Caco-2 (cell line): ENCODE measurements around the gene UCP3. TPM values are rescaled to one million over a fixed set of nuclear protein-coding genes. Genes with fewer than 3 reads are reported as not detected.

Experiments
- BruUV-seq: library from RNA; stranded (reverse); fragments of 400-500 nt; replicated peaks from 2 replicates; lab custom pipeline; 2021; lab: Mats Ljungman, UMichigan
- CTCF ChIA-PET: fragments of 300-600 bp; sonication (Branson Sonifier 250); formaldehyde crosslinking; loops from one replicate; lab custom pipeline; 2022; ENCODE audit warnings: antibody characterized with exemption; lab: Charles Lee
- POLR2A ChIA-PET: fragments of 300-600 bp; sonication (Branson Sonifier 250); formaldehyde crosslinking; loops from one replicate; lab custom pipeline; 2022; ENCODE audit warnings: antibody characterized with exemption; lab: Charles Lee
- DNase-seq, 2 experiments: peaks; one replicate each; pipeline versions ENCODE4 v3.0.0 to v3.0.0-alpha.2; 2020 to 2022
- H3K27me3 ChIP-seq: replicated peaks from 2 replicates; pipeline ENCODE4 v1.6.0; 2011; ENCODE audit warnings: low read length; ENCODE audit not compliant: control insufficient read depth, insufficient read depth
- H3K36me3 ChIP-seq: 2 replicates; pipeline ENCODE4 v1.5.1; 2011; ENCODE audit warnings: low read length; ENCODE audit not compliant: control insufficient read depth, insufficient read depth
- H3K4me1 ChIP-seq: fragments of 250-450 bp; sonication (Bioruptor Pico); 2 replicates; pipeline ENCODE4 v1.5.1; 2020; ENCODE audit warnings: mild to moderate bottlenecking
- H3K4me3 ChIP-seq: 2 replicates; pipeline ENCODE4 v1.5.1; 2011; ENCODE audit warnings: low read depth, mild to moderate bottlenecking, control low read depth, low read length
- H3K9me3 ChIP-seq: fragments of 250-450 bp; sonication (Bioruptor Pico); 2 replicates; pipeline ENCODE4 v1.5.1; 2020; ENCODE audit warnings: mild to moderate bottlenecking, moderate library complexity
- H3K27ac Mint-ChIP-seq: one replicate; pipeline ENCODE4 v1.8.0; 2022; ENCODE audit warnings: mixed read lengths; ENCODE audit not compliant: unreplicated experiment
- H3K27me3 Mint-ChIP-seq: one replicate; pipeline ENCODE4 v1.8.0; 2022; ENCODE audit warnings: mixed read lengths; ENCODE audit not compliant: insufficient read depth, unreplicated experiment
- H3K36me3 Mint-ChIP-seq: one replicate; pipeline ENCODE4 v1.8.0; 2022; ENCODE audit warnings: mild to moderate bottlenecking, mixed read lengths; ENCODE audit not compliant: insufficient read depth, unreplicated experiment
- H3K4me1 Mint-ChIP-seq: one replicate; pipeline ENCODE4 v1.8.0; 2022; ENCODE audit warnings: low read depth, mixed read lengths; ENCODE audit not compliant: unreplicated experiment
- H3K4me3 Mint-ChIP-seq: one replicate; pipeline ENCODE4 v1.8.0; 2022; ENCODE audit warnings: mild to moderate bottlenecking, moderate library complexity, mixed read lengths; ENCODE audit not compliant: unreplicated experiment
- H3K9me3 Mint-ChIP-seq: one replicate; pipeline ENCODE4 v1.8.0; 2022; ENCODE audit warnings: mixed read lengths; ENCODE audit not compliant: unreplicated experiment
- CTCF ChIP-seq, 2 experiments: fragments of 200-600 bp in 1 of 2; IDR thresholded peaks; 1 replicate in 1 of 2; 2 replicates in 1 of 2; pipeline versions ENCODE4 v1.5.1 to v1.8.0; 2011 to 2022; ENCODE audit warnings: antibody characterized with exemption in 1 of 2, control low read depth in 1 of 2, inconsistent platforms in 1 of 2, low read depth in 1 of 2, low read length in 1 of 2, mild to moderate bottlenecking in 1 of 2, moderate library complexity in 1 of 2; ENCODE audit not compliant: insufficient read depth in 1 of 2, severe bottlenecking in 1 of 2, unreplicated experiment in 1 of 2
- intact Hi-C: fragments of 100-400 bp; cut with micrococcal nuclease; formaldehyde crosslinking; loops from one replicate; pipeline ENCODE4 v1.10.0; 2022; ENCODE audit not compliant: unreplicated experiment
- total RNA-seq: library from RNA; stranded (reverse); gene quantifications from 2 replicates; pipeline ENCODE4 v1.2.3, GENCODE V29; 2022

The UCP3 gene
- total RNA-seq, 1 experiment from 2014 or later, result 1.2 TPM

- no peaks in the 10 kb centered on the region for H3K27me3 ChIP-seq
- TF ChIP-seq CTCF (IDR thresholded peaks at IDR 0.05; ENCODE audit: insufficient read depth in 1 of 2, low read depth in 1 of 2, low read length in 1 of 2, severe bottlenecking in 1 of 2, unreplicated experiment in 1 of 2), result no peak
- ChIA-PET POLR2A (interaction anchor here (0.5 kb wide), 1 partner anchor 38 kb away, joined by 6 read pairs; no protein-coding TSS in a partner anchor), CTCF (no interaction called here)
- H3K9me3 ChIP-seq, result no peaks in the 10 kb centered on the region
- DNase-seq, result peak in 1 of 2 experiments; percentile 26
- Mint-ChIP-seq H3K9me3 (no peaks in the 10 kb centered on the region), H3K4me1 (no peaks in the 10 kb centered on the region), H3K4me3 (no peak overlapping the region), H3K27ac (no peak overlapping the region), H3K27me3 (no peaks in the 10 kb centered on the region), H3K36me3 (peaks cover 43% of the 10 kb centered on the region)
- H3K36me3 ChIP-seq, result peaks cover 22% of the 10 kb centered on the region
- intact Hi-C loops, result no loop called here
- H3K4me1 ChIP-seq, result peaks cover 6% of the 10 kb centered on the region
- no TSS peak for BruUV-seq
- no peak overlapping the region for H3K4me3 ChIP-seq
Measured at GRCh38 chr11:73976451-73977151, 32.3 kb downstream of the UCP3 start.

GRCh38 chr11:73975479-73975757 lies 33.5 kb downstream of the UCP3 start:
- peaks cover 18% of the 10 kb centered on the region for H3K36me3 ChIP-seq
- intact Hi-C loops, result no loop called here
- H3K4me3 ChIP-seq, result no peak overlapping the region
- no peaks in the 10 kb centered on the region for H3K27me3 Mint-ChIP-seq
- H3K36me3 Mint-ChIP-seq, result peaks cover 43% of the 10 kb centered on the region
- no peak overlapping the region for H3K27ac Mint-ChIP-seq
- no peaks in the 10 kb centered on the region for H3K4me1 Mint-ChIP-seq
- CTCF ChIA-PET, result no interaction called here
- TF ChIP-seq CTCF (IDR thresholded peaks at IDR 0.05; ENCODE audit: insufficient read depth in 1 of 2, low read depth in 1 of 2, low read length in 1 of 2, severe bottlenecking in 1 of 2, unreplicated experiment in 1 of 2), result no peak
- DNase-seq, result peak in 1 of 2 experiments; percentile 30
- POLR2A ChIA-PET, result no interaction called here
- no peaks in the 10 kb centered on the region for H3K27me3 ChIP-seq
- no peaks in the 10 kb centered on the region for H3K4me1 ChIP-seq
- BruUV-seq, result no TSS peak
- no peaks in the 10 kb centered on the region for H3K9me3 ChIP-seq
- H3K9me3 Mint-ChIP-seq, result no peaks in the 10 kb centered on the region
- no peak overlapping the region for H3K4me3 Mint-ChIP-seq

DNA sequence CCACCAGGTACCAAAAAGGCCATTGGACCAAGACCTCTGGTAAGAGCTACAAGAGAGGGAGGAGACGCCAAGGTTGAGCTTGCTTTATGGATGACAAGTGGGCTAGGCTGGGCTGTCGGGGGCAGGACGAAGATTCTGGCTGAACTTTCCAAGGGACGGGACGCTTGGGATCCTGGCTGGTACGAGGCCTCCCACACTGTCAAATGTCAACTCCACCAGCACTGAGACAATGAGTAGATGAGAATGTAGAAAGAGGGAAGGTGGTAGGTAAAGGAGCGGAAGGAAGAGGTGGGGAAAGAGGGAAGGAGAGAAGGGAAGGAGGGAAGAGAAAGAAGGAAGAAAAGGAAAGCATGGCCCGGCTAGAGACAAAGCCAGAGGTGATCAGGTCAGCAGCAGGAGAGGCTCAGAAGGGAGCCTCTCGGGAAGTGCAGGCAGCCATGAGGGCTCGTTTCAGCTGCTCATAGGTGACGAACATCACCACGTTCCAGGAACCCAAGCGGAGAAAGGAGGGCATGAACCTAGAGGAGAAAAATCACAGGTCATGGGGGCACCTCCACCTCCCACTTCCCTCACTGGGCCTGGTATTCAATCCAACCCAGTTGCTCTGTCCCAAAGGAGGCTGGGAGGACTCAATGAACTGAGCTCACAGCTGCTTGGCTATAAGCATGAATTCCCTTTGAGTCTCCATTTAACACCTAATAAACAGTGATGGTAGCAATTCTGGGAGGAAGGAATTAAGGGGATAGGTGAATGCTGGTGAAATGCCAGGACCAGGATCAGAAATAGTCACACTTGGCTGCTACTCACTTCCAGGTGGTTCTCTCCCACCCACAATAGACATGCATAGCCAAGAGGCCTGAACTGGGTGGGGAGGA lies 34.0 kb downstream of the UCP3 start:
- H3K36me3 ChIP-seq, result peaks cover 13% of the 10 kb centered on the region
- ChIA-PET CTCF (no interaction called here), POLR2A (interaction anchor here (0.6 to 0.7 kb wide), 2 partner anchors 9 to 19 kb away, joined by 3 read pairs; no protein-coding TSS in a partner anchor)
- H3K36me3 Mint-ChIP-seq, result peaks cover 38% of the 10 kb centered on the region
- DNase-seq, result peak in 1 of 2 experiments; percentile 25
- no TSS peak for BruUV-seq
- no peak for TF ChIP-seq CTCF (IDR thresholded peaks at IDR 0.05; ENCODE audit: insufficient read depth in 1 of 2, low read depth in 1 of 2, low read length in 1 of 2, severe bottlenecking in 1 of 2, unreplicated experiment in 1 of 2)
- no peaks in the 10 kb centered on the region for H3K9me3 ChIP-seq
- intact Hi-C loops, result no loop called here
- no peaks in the 10 kb centered on the region for H3K9me3 Mint-ChIP-seq
- no peak overlapping the region for H3K27ac Mint-ChIP-seq
- H3K4me3 ChIP-seq, result no peak overlapping the region
- no peaks in the 10 kb centered on the region for H3K27me3 ChIP-seq
- no peaks in the 10 kb centered on the region for H3K4me1 ChIP-seq
- H3K27me3 Mint-ChIP-seq, result no peaks in the 10 kb centered on the region
- H3K4me1 Mint-ChIP-seq, result no peaks in the 10 kb centered on the region
- H3K4me3 Mint-ChIP-seq, result no peak overlapping the region
